Adrenal gland (tissue), 5 donors: ENCODE data around the gene SH2D7.

ENCODE experiments used
- CTCF ChIP-seq, 6 experiments: fragments of 450-650 bp in 4 of 6; fragments of 200-600 bp in 2 of 6; sonication (generic) in 1 of 6; IDR thresholded peaks; 1 replicate in 5 of 6; 2 replicates in 1 of 6; pipeline versions ENCODE4 v1.5.1 to v1.8.0; 2016 to 2021; ENCODE audit warnings: antibody characterized with exemption in 6 of 6, mild to moderate bottlenecking in 2 of 6, moderate library complexity in 1 of 6
- POLR2A ChIP-seq, 2 donors: fragments of 450-650 bp; IDR thresholded peaks; one replicate each; pipeline ENCODE4 v1.6.1; 2017; ENCODE audit warnings: antibody characterized with exemption in 2 of 2, mild to moderate bottlenecking in 2 of 2, moderate library complexity in 1 of 2
- donor health status: DM: no; HTN: no; CAD: no.

- TF ChIP-seq CTCF (IDR thresholded peaks at IDR 0.05) (no peak), POLR2A (IDR thresholded peaks at IDR 0.05) (no peak)
Measured at GRCh38 chr15:78047761-78048627, 44.4 kb upstream of the SH2D7 start.
